ENCODE measurements around the gene SNX18.

DNA sequence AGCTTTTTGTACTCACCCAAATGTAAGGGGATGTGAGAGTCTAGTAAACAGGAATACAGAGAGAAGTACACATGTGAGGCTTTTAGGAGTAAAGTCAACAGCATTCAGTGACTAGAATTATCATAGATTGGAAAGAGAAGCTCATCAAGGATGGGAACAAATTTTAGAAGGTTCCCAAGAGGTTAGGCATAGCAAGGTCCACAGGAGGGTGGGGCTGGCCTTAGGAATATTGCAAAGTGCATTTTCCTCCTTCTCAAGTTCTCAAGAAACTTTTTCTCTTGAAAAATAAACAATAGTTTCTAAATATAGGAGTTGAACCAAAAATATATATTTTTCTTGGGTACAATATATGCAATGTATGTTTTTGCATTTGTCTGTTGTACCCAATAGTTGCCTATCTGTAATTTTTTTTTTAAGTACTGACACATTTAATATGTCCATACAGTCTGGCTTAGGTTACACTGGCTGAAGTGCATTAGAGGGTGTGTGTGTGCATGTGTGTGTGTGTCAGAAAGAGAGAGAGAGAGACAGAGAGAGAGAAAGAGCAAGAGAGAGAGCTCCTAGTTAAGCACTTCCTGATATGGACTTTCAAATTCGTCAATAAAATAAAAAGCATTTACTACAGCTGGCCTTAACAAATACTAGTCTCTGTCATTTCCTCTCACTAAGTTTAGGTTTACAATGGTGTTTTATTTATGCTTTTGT, 62.2 kb downstream of the SNX18 start:
- TF ChIP-seq, protein P1, sequence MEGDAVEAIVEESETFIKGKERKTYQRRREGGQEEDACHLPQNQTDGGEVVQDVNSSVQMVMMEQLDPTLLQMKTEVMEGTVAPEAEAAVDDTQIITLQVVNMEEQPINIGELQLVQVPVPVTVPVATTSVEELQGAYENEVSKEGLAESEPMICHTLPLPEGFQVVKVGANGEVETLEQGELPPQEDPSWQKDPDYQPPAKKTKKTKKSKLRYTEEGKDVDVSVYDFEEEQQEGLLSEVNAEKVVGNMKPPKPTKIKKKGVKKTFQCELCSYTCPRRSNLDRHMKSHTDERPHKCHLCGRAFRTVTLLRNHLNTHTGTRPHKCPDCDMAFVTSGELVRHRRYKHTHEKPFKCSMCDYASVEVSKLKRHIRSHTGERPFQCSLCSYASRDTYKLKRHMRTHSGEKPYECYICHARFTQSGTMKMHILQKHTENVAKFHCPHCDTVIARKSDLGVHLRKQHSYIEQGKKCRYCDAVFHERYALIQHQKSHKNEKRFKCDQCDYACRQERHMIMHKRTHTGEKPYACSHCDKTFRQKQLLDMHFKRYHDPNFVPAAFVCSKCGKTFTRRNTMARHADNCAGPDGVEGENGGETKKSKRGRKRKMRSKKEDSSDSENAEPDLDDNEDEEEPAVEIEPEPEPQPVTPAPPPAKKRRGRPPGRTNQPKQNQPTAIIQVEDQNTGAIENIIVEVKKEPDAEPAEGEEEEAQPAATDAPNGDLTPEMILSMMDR (optimal IDR thresholded peaks at IDR 0.05 in 1 of 3, IDR thresholded peaks at IDR 0.05 in 1 of 3, conservative IDR thresholded peaks at IDR 0.05 in 1 of 3; ENCODE audit: extremely low read depth in 1 of 3, insufficient read depth in 2 of 3, low read length in 3 of 3) = no peak
- no peak for TF ChIP-seq EZH2 (IDR thresholded peaks at IDR 0.05; ENCODE audit: low read length)

Measured in keratinocyte (primary cell).